ENCODE data around the gene PARVA. TPM values are rescaled to one million over a fixed set of nuclear protein-coding genes. Genes with fewer than 3 reads are reported as not detected.

PARVA gene
- total RNA-seq, 1 donor from 2014 or later = 15.0 TPM

DNA sequence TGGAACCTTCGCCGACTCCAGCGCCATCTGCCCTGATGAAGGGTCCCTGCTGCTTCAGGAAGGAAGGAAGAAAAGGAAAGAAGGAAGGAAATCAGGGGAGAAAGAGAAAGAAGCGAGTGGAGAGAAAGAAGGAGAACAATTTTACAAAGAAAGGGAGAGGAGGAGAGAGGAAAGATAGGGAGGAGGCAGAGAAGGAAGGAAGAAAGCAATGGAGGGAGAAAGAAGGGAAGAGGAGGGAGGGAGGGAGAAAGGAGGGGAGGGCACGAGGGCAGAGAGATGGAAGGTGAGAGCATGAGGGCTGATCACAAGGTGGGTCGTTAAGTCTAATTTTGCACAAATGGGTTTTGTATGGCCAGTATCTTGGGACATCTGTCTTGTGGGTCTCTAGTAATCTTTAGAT, 39.2 kb downstream of the PARVA start:
- Mint-ChIP-seq H3K4me1 (ENCODE audit: low read depth, unreplicated experiment) (peaks cover 40% of the 10 kb centered on the region), H3K9me3 (ENCODE audit: unreplicated experiment) (peaks cover 3% of the 10 kb centered on the region), H3K4me3 (ENCODE audit: unreplicated experiment) (no peak overlapping the region), H3K27me3 (ENCODE audit: unreplicated experiment) (no peaks in the 10 kb centered on the region), H3K27ac (ENCODE audit: unreplicated experiment) (no peak overlapping the region), H3K36me3 (ENCODE audit: unreplicated experiment) (no peaks in the 10 kb centered on the region)
- no peak for DNase-seq
- TF ChIP-seq, protein P1, sequence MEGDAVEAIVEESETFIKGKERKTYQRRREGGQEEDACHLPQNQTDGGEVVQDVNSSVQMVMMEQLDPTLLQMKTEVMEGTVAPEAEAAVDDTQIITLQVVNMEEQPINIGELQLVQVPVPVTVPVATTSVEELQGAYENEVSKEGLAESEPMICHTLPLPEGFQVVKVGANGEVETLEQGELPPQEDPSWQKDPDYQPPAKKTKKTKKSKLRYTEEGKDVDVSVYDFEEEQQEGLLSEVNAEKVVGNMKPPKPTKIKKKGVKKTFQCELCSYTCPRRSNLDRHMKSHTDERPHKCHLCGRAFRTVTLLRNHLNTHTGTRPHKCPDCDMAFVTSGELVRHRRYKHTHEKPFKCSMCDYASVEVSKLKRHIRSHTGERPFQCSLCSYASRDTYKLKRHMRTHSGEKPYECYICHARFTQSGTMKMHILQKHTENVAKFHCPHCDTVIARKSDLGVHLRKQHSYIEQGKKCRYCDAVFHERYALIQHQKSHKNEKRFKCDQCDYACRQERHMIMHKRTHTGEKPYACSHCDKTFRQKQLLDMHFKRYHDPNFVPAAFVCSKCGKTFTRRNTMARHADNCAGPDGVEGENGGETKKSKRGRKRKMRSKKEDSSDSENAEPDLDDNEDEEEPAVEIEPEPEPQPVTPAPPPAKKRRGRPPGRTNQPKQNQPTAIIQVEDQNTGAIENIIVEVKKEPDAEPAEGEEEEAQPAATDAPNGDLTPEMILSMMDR (IDR thresholded peaks at IDR 0.05; ENCODE audit: partially characterized antibody, unreplicated experiment) = no peak

DNA sequence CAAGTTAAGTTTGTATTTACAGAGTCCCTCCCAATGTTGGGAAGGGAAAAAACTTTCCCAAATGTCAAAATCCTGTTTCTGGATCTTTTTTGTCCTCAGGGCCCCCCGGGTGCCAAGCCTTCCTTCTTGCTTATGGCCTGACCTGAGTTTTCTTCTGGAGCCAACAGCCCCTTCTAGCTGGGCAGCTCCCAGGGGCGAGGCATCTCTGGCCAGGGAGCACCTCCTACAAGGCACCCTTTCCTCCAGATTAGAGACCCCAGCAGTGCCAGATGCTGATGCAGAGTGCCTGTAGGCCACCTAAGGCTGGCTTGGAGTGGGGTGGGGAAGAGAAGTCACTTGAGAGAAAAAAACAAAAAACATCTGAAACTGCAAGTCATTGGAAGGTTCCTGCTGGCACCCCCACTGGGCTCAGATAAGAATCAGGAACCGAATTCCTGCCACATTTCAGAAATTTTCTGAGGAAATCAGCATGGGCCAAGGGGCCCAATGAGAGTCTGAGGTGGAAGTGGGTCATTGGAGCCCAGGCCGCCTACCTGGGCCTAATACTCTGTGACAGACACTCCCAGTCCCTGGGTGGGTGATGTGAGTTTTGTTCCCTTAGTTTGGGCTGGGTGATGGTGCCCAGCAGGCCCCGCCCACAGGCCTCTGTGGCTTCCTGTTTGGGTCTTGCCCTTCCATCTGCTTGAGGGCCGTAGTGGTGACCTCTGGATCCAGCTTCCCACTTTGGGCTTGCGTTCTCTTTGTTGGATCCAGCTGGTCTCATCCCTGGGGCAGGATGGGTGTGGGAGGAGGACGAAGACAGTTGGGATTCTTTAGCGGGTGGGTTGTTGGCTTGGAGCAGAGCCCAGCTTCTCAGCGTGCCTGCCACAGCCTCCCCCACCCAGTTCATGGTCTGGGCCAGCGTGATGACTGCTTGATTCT, 40.6 kb downstream of the PARVA start:
- Mint-ChIP-seq H3K36me3 (ENCODE audit: unreplicated experiment) (no peaks in the 10 kb centered on the region), H3K27ac (ENCODE audit: unreplicated experiment) (no peak overlapping the region), H3K9me3 (ENCODE audit: unreplicated experiment) (peaks cover 2% of the 10 kb centered on the region), H3K4me3 (ENCODE audit: unreplicated experiment) (no peak overlapping the region), H3K4me1 (ENCODE audit: low read depth, unreplicated experiment) (peaks cover 29% of the 10 kb centered on the region), H3K27me3 (ENCODE audit: unreplicated experiment) (no peaks in the 10 kb centered on the region)
- TF ChIP-seq, protein P1 (IDR thresholded peaks at IDR 0.05; ENCODE audit: partially characterized antibody, unreplicated experiment) = no peak
- DNase-seq = no peak

DNA sequence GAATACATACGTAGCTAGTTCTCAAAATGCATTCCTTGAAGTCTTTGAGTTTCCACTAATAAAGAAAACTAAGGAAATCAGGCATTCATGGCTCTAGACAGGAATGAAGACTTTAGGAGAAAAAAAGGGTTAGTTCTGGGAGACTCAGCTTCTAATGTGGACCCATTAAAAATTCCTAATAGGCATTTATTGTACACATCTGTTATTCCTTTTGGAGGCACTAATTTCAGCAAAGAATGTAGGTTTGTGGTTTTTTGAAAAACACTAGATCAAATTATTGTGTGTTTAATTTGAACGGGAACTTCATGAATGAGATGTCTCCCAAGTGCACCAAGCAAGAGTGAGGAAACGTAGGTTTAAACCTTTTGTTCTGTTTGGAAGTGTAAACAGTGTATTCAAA, 42.7 kb downstream of the PARVA start:
- H3K4me1 Mint-ChIP-seq (ENCODE audit: low read depth, unreplicated experiment) = peaks cover 23% of the 10 kb centered on the region
- H3K4me3 Mint-ChIP-seq (ENCODE audit: unreplicated experiment) = no peak overlapping the region
- no peak overlapping the region for H3K27ac Mint-ChIP-seq (ENCODE audit: unreplicated experiment)
- TF ChIP-seq, protein P1 (IDR thresholded peaks at IDR 0.05; ENCODE audit: partially characterized antibody, unreplicated experiment) = no peak
- peaks cover 2% of the 10 kb centered on the region for H3K9me3 Mint-ChIP-seq (ENCODE audit: unreplicated experiment)
- no peak for DNase-seq
- H3K27me3 Mint-ChIP-seq (ENCODE audit: unreplicated experiment) = no peaks in the 10 kb centered on the region
- no peaks in the 10 kb centered on the region for H3K36me3 Mint-ChIP-seq (ENCODE audit: unreplicated experiment)

DNA sequence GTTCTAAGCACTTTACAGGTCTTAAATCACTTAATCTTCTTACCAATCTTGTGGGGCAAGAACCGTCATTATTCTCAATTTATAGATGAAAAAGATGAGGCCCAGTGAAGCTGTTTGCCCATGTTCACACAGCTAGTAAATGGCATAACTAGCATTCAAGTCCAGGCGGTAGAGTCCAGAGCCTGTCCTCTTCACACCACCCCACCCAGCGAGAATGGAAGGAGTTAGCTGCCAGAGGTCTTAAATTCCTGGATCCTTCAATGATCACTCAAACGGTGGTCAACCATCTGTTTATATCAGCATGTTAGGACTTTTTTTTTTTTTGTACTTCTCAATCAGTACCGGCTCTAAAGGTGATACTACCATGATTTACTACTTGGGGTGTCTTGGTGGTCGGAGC, 43.3 kb downstream of the PARVA start:
- no peaks in the 10 kb centered on the region for H3K9me3 Mint-ChIP-seq (ENCODE audit: unreplicated experiment)
- no peak for DNase-seq
- H3K4me1 Mint-ChIP-seq (ENCODE audit: low read depth, unreplicated experiment) = peaks cover 19% of the 10 kb centered on the region
- no peak overlapping the region for H3K27ac Mint-ChIP-seq (ENCODE audit: unreplicated experiment)
- no peak overlapping the region for H3K4me3 Mint-ChIP-seq (ENCODE audit: unreplicated experiment)
- TF ChIP-seq, protein P1 (IDR thresholded peaks at IDR 0.05; ENCODE audit: partially characterized antibody, unreplicated experiment) = no peak
- no peaks in the 10 kb centered on the region for H3K36me3 Mint-ChIP-seq (ENCODE audit: unreplicated experiment)
- no peaks in the 10 kb centered on the region for H3K27me3 Mint-ChIP-seq (ENCODE audit: unreplicated experiment)

DNA sequence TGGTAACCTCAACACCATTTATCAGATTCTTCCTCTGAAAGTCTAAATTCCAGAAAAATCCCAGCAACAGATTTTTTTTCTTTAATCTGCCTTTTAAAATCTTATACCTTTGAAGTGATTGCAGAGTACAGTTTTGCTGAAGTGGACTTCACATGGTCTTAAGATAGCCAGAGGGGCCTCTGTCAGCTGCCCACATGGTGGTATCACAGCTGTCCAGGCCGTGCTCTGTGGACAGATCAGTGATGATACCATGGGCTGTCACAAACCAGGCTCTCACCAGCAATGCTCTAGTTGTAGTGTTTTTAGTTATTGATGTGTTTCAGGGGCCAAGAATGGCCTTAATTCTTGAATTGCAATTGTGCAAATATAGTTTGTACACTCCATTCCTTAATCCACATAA, 44.0 kb downstream of the PARVA start:
- no peak overlapping the region for H3K4me3 Mint-ChIP-seq (ENCODE audit: unreplicated experiment)
- H3K4me1 Mint-ChIP-seq (ENCODE audit: low read depth, unreplicated experiment) = peaks cover 13% of the 10 kb centered on the region
- no peaks in the 10 kb centered on the region for H3K27me3 Mint-ChIP-seq (ENCODE audit: unreplicated experiment)
- DNase-seq = no peak
- H3K36me3 Mint-ChIP-seq (ENCODE audit: unreplicated experiment) = no peaks in the 10 kb centered on the region
- TF ChIP-seq, protein P1 (IDR thresholded peaks at IDR 0.05; ENCODE audit: partially characterized antibody, unreplicated experiment) = no peak
- no peak overlapping the region for H3K27ac Mint-ChIP-seq (ENCODE audit: unreplicated experiment)
- no peaks in the 10 kb centered on the region for H3K9me3 Mint-ChIP-seq (ENCODE audit: unreplicated experiment)
